Esophagus muscularis mucosa (tissue), 3 donors: ENCODE measurements around the gene LPAR1.

Experiments
- POLR2A ChIP-seq: fragments of 450-650 bp; IDR thresholded peaks from one replicate; pipeline ENCODE4 v1.6.1; 2017; ENCODE audit warnings: antibody characterized with exemption, moderate library complexity, mild to moderate bottlenecking, low read depth
- POLR2AphosphoS5 ChIP-seq, 2 donors: sonication (generic); formaldehyde crosslinking; IDR thresholded peaks; one replicate each; pipeline ENCODE4 v1.6.1; 2017; ENCODE audit warnings: antibody characterized with exemption in 2 of 2
- TF ChIP-seq, protein P1 (sequence below), 3 experiments: fragments of 200-600 bp in 2 of 3; fragments of 450-650 bp in 1 of 3; sonication (generic) in 2 of 3; IDR thresholded peaks; one replicate each; pipeline ENCODE4 v1.5.1; 2017 to 2019; ENCODE audit warnings: antibody characterized with exemption in 3 of 3, mild to moderate bottlenecking in 2 of 3, moderate library complexity in 1 of 3

DNA sequence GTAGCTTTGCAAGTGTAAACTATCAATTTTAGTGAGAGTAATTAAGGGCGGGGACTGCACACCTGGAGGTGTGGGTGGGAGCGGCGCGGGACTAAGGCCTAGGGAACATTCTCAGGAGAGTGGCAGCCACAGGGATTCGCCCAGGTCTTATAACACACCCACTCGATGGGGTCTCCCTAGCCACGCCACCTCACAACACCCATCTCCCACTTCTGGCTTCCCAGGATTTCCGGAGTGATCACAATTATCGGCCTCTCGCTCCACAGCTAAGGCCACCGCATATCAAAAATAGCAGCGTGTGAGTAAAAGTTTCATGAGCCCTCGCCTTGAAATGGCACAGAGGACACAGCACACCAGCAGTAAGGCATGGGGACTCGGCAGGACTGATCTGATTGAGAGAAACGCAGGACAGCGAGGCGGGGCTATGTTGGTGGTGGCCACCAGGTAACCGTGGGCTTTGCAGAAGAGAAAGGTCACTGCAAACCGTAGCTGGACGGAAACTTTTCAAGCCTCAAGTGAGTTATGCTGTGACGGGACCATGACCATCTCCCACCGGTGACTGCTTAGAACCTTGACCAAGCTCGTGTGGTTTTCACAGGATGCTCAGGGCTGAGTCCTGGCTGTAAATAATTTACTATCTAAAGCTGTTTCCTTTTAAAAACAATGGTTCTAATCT, 1.1 kb upstream of the LPAR1 start:
- TF ChIP-seq POLR2AphosphoS5 (IDR thresholded peaks at IDR 0.05) (no peak), POLR2A (no peak)
- TF ChIP-seq, protein P1, sequence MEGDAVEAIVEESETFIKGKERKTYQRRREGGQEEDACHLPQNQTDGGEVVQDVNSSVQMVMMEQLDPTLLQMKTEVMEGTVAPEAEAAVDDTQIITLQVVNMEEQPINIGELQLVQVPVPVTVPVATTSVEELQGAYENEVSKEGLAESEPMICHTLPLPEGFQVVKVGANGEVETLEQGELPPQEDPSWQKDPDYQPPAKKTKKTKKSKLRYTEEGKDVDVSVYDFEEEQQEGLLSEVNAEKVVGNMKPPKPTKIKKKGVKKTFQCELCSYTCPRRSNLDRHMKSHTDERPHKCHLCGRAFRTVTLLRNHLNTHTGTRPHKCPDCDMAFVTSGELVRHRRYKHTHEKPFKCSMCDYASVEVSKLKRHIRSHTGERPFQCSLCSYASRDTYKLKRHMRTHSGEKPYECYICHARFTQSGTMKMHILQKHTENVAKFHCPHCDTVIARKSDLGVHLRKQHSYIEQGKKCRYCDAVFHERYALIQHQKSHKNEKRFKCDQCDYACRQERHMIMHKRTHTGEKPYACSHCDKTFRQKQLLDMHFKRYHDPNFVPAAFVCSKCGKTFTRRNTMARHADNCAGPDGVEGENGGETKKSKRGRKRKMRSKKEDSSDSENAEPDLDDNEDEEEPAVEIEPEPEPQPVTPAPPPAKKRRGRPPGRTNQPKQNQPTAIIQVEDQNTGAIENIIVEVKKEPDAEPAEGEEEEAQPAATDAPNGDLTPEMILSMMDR (IDR thresholded peaks at IDR 0.05), result no peak
